SK-N-SH treated with all-trans-retinoic acid at 6 μM for 48 hours (cell line): ENCODE measurements around the gene COBL.

ENCODE experiments used
- ESRRG ChIP-seq: fragments of 250-450 bp; sonication (Bioruptor Pico); IDR thresholded peaks from 2 replicates; pipeline ENCODE4 v1.6.1; 2021; ENCODE audit warnings: mild to moderate bottlenecking
- OSR1 ChIP-seq: fragments of 250-450 bp; sonication (Bioruptor Pico); IDR thresholded peaks from 2 replicates; pipeline ENCODE4 v1.8.0; 2022; ENCODE audit warnings: moderate library complexity, mild to moderate bottlenecking, inconsistent platforms
- RARB ChIP-seq: fragments of 250-450 bp; sonication (Bioruptor Pico); IDR thresholded peaks from 2 replicates; pipeline ENCODE4 v1.8.0; 2021; ENCODE audit warnings: mild to moderate bottlenecking, moderate library complexity
- TCF4 ChIP-seq: fragments of 250-450 bp; sonication (Bioruptor Pico); IDR thresholded peaks from 2 replicates; pipeline ENCODE4 v1.8.0; 2021; ENCODE audit warnings: mild to moderate bottlenecking, moderate library complexity, borderline replicate concordance
- ZFP3 ChIP-seq: fragments of 250-450 bp; sonication (Bioruptor Pico); IDR thresholded peaks from 2 replicates; pipeline ENCODE4 v1.5.0; 2020; ENCODE audit warnings: mild to moderate bottlenecking, moderate library complexity
- ZFP30 ChIP-seq: fragments of 450-650 bp; formaldehyde crosslinking; IDR thresholded peaks from 2 replicates; pipeline ENCODE4 v1.5.0; 2022; ENCODE audit warnings: mild to moderate bottlenecking, moderate library complexity

GRCh38 chr7:51011710-51012350 is 304.8 kb downstream of the COBL start:
- TF ChIP-seq RARB (CRISPR knock-in tag): no peak
- TF ChIP-seq OSR1: no peak
- TF ChIP-seq ZFP30 (CRISPR knock-in tag): no peak
- no peak for TF ChIP-seq TCF4 (CRISPR knock-in tag)
- no peak for TF ChIP-seq ZFP3 (CRISPR knock-in tag)
- no peak for TF ChIP-seq ESRRG
